NCI-H774 (cell line): ENCODE measurements around the gene SCRG1.

Experiments
- DNase-seq: peaks from one replicate; lab custom pipeline; 2025; lab: John Stamatoyannopoulos, UW

The SCRG1 gene

GRCh38 chr4:173410079-173410478, 11.2 kb upstream of the SCRG1 start:
- no peak for DNase-seq

- no peak for DNase-seq
Measured at GRCh38 chr4:173405840-173406606, 7.1 kb upstream of the SCRG1 start.

GRCh38 chr4:173404296-173404865, 5.5 kb upstream of the SCRG1 start:
- no peak for DNase-seq

- DNase-seq, result no peak
Measured at GRCh38 chr4:173403051-173403450, 4.1 kb upstream of the SCRG1 start.

- no peak for DNase-seq
Measured at GRCh38 chr4:173401063-173401462, 2.1 kb upstream of the SCRG1 start.

GRCh38 chr4:173398220-173398619, 696 bp downstream of the SCRG1 start:
- no peak for DNase-seq

- no peak for DNase-seq
Measured at GRCh38 chr4:173397604-173398003, 1.3 kb downstream of the SCRG1 start.

GRCh38 chr4:173391701-173392100, 7.2 kb downstream of the SCRG1 start:
- DNase-seq, result no peak

- no peak for DNase-seq
Measured at GRCh38 chr4:173386751-173387150, 12.2 kb downstream of the SCRG1 start.

- no peak for DNase-seq
Measured at GRCh38 chr4:173382349-173382748, 16.6 kb downstream of the SCRG1 start.

- no peak for DNase-seq
Measured at GRCh38 chr4:173381610-173382009, 17.3 kb downstream of the SCRG1 start.

GRCh38 chr4:173380987-173381386, 17.9 kb downstream of the SCRG1 start:
- DNase-seq, result no peak

GRCh38 chr4:173379929-173380328, 19.0 kb downstream of the SCRG1 start:
- DNase-seq, result no peak

GRCh38 chr4:173374588-173374987, 24.3 kb downstream of the SCRG1 start:
- no peak for DNase-seq

- no peak for DNase-seq
Measured at GRCh38 chr4:173371292-173372192, 27.4 kb downstream of the SCRG1 start.

GRCh38 chr4:173370477-173371291, 28.2 kb downstream of the SCRG1 start, which contains the start of gene SAP30:
Gene SAP30, plus strand, starts transcription at chr4:173370954. Its CDS starts 229 bp downstream, at chr4:173371183.
- peak; percentile 86 for DNase-seq

GRCh38 chr4:173370130-173370476, 28.8 kb downstream of the SCRG1 start:
- no peak for DNase-seq

GRCh38 chr4:173367946-173368345, 31.0 kb downstream of the SCRG1 start:
- DNase-seq, result no peak

GRCh38 chr4:173367285-173367684, 31.6 kb downstream of the SCRG1 start:
- DNase-seq, result no peak

GRCh38 chr4:173365359-173365996, 33.4 kb downstream of the SCRG1 start:
- DNase-seq, result no peak

GRCh38 chr4:173362666-173363065, 36.2 kb downstream of the SCRG1 start:
- DNase-seq, result no peak
